IPS-15b (cell line): ENCODE measurements around the gene GLDN.

Experiments
- H3K27me3 ChIP-seq: one replicate; pipeline ENCODE4 v1.6.1; 2013; ENCODE audit warnings: low read length; ENCODE audit not compliant: control insufficient read depth, insufficient read depth
- H3K36me3 ChIP-seq: one replicate; pipeline ENCODE4 v1.6.1; 2013; ENCODE audit warnings: low read length; ENCODE audit not compliant: control insufficient read depth, insufficient read depth
- H3K4me1 ChIP-seq: one replicate; pipeline ENCODE4 v1.6.1; 2013; ENCODE audit warnings: mild to moderate bottlenecking, low read length; ENCODE audit not compliant: control insufficient read depth, insufficient read depth
- H3K4me3 ChIP-seq: one replicate; pipeline ENCODE4 v1.5.1; 2013; ENCODE audit warnings: low read depth, low read length
- H3K9ac ChIP-seq: one replicate; pipeline ENCODE4 v1.6.1; 2013; ENCODE audit warnings: low read depth, mild to moderate bottlenecking, low read length
- H3K9me3 ChIP-seq: one replicate; pipeline ENCODE4 v1.6.1; 2013; ENCODE audit warnings: mild to moderate bottlenecking, low read length; ENCODE audit not compliant: control insufficient read depth, insufficient read depth

GLDN gene

GRCh38 chr15:51313644-51314280 lies 27.7 kb upstream of the GLDN start:
- Histone ChIP-seq H3K27me3 (no peaks in the 10 kb centered on the region), H3K36me3 (no peaks in the 10 kb centered on the region), H3K4me3 (no peak overlapping the region), H3K9me3 (no peaks in the 10 kb centered on the region), H3K4me1 (no peaks in the 10 kb centered on the region), H3K9ac (no peak overlapping the region)

DNA sequence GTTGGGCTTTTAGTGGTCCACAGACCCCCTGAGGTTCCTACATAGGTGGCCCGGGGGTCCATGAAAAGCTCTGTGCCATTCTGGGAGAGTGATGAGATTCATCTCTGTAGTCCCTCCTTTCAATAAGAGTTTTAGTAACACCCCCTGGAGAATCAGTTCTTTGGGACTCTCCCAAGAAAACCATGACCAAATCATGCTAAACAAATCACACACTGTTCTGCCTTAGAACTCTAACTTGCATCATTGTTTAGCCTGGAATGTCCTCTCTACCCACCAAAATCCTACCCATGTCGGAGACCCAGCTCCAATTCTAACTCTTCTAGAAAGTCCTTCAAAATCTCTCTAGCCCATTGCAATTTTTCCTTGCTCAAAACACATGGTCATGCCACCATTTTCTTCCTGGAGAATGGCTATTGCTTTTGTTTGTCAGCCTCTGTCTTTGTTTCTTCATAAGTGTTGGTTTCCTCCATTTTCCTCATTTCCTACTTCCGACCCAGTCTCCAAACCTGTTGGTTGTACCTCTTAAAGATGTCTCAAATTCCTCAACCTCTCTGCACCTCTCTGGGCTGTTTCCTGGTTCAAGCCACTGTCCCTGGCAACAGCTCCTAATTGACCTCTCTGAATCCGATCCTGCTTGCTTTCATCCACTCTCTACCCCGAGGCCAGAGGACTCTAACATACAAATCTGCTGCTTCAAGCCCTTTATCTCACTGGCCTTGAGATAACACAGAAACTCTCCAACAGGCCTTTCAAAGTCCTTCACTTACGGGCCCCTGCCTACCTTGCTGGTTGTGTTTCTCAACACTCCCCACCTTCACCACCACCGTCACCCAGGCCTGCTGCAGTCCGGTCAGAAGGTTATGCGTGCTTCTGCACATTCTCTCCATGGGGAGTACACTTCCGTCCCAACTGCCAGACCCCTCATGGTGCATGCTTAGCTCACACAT lies 26.8 kb upstream of the GLDN start:
- Histone ChIP-seq H3K9me3 (no peaks in the 10 kb centered on the region), H3K4me3 (no peak overlapping the region), H3K9ac (no peak overlapping the region), H3K36me3 (no peaks in the 10 kb centered on the region), H3K27me3 (no peaks in the 10 kb centered on the region), H3K4me1 (no peaks in the 10 kb centered on the region)

- Histone ChIP-seq H3K9me3 (no peaks in the 10 kb centered on the region), H3K36me3 (no peaks in the 10 kb centered on the region), H3K9ac (no peak overlapping the region), H3K27me3 (no peaks in the 10 kb centered on the region), H3K4me1 (no peaks in the 10 kb centered on the region), H3K4me3 (no peak overlapping the region)
These were observed 25.7 kb upstream of the GLDN start for GRCh38 chr15:51315726-51316125.

DNA sequence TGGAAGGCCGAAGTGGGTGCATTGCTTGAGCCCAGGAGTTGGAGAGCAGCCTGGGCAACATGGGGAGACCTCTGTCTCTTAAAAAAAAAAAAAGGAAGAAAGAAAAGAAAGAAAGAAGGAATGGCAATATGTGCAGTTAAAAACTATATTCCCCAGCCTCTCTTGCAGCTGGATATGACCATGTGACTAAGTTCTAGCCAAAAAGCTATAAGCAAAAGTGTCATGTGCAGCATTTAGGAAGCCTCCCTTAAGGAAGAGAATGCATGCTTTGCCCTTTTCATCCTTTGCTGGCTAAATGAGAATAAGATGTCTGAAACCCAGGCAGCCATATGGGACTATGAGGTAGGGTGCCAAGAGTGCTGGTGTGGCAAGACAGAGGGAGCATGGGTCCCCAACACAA lies 24.8 kb upstream of the GLDN start:
- no peaks in the 10 kb centered on the region for H3K4me1 ChIP-seq
- H3K4me3 ChIP-seq = no peak overlapping the region
- no peaks in the 10 kb centered on the region for H3K27me3 ChIP-seq
- H3K36me3 ChIP-seq = no peaks in the 10 kb centered on the region
- H3K9me3 ChIP-seq = no peaks in the 10 kb centered on the region
- no peak overlapping the region for H3K9ac ChIP-seq

- no peak overlapping the region for H3K4me3 ChIP-seq
- no peaks in the 10 kb centered on the region for H3K4me1 ChIP-seq
- H3K27me3 ChIP-seq = no peaks in the 10 kb centered on the region
- no peak overlapping the region for H3K9ac ChIP-seq
- H3K9me3 ChIP-seq = no peaks in the 10 kb centered on the region
- no peaks in the 10 kb centered on the region for H3K36me3 ChIP-seq
These were observed 22.9 kb upstream of the GLDN start for GRCh38 chr15:51318382-51319150.

- no peaks in the 10 kb centered on the region for H3K36me3 ChIP-seq
- H3K9ac ChIP-seq = no peak overlapping the region
- H3K4me3 ChIP-seq = no peak overlapping the region
- H3K9me3 ChIP-seq = no peaks in the 10 kb centered on the region
- H3K4me1 ChIP-seq = no peaks in the 10 kb centered on the region
- no peaks in the 10 kb centered on the region for H3K27me3 ChIP-seq
These were observed 21.9 kb upstream of the GLDN start for GRCh38 chr15:51319539-51319938.

DNA sequence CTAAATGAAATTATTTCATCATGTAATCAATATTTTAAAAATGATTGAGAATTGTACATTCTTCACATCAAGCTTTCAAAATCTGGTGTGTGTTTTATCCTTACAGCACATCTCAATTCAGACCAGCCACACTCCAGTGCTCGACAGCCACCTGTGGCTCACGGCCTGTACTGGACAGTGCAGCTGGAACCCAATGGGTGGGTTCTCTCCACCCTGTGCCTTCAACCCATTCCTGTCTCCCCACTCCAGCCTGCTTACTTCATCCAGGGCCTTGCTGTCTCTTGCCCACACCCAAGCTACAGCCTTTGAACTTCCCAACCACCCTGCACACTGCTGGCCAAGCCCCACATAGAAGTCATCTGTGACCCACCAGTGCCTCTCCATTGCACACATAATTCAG lies 20.6 kb upstream of the GLDN start:
- Histone ChIP-seq H3K36me3 (no peaks in the 10 kb centered on the region), H3K27me3 (no peaks in the 10 kb centered on the region), H3K4me3 (no peak overlapping the region), H3K9ac (no peak overlapping the region), H3K9me3 (no peaks in the 10 kb centered on the region), H3K4me1 (no peaks in the 10 kb centered on the region)

- H3K4me1 ChIP-seq = no peaks in the 10 kb centered on the region
These were observed 20.1 kb upstream of the GLDN start for GRCh38 chr15:51321316-51321715.

DNA sequence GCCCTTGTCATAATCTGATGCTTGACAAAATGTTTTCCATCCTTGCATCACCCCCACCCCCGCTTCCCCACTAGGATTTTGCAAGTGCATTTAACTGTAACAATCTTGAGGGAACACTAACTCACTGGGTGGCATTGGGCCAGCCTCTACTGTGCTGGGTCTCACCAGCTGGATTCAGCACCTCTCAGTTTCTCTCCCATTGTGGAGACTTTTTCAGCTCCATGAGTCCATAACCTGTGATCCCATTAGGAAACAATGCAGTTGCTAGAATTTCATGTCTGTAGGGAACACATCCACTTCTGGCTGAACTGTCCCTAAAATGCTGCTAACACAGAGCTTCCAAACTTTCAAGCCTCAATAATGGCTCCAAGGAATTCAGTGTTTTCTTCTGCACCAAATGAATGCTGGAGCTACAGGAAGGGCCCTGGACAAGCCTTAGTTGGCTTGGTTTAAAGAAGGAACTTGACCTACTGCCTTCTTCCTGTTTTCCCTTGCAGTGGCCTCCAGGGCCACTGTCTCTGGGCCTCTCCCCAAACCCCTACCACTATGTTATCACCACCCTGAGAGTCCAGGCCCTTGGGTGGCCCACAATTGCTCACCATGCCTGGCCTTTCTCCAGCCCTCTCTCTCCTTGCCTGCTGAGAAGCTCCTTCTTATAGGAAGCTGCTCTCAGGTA lies 18.7 kb upstream of the GLDN start:
- Histone ChIP-seq H3K36me3 (no peaks in the 10 kb centered on the region), H3K9ac (no peak overlapping the region), H3K27me3 (no peaks in the 10 kb centered on the region), H3K9me3 (no peaks in the 10 kb centered on the region), H3K4me1 (no peaks in the 10 kb centered on the region), H3K4me3 (no peak overlapping the region)

More at GRCh38 chr15:51321316-51321715, 20.1 kb upstream of the GLDN start:
- Histone ChIP-seq H3K4me3 (no peak overlapping the region), H3K36me3 (no peaks in the 10 kb centered on the region), H3K9ac (no peak overlapping the region), H3K27me3 (no peaks in the 10 kb centered on the region), H3K9me3 (no peaks in the 10 kb centered on the region)

DNA sequence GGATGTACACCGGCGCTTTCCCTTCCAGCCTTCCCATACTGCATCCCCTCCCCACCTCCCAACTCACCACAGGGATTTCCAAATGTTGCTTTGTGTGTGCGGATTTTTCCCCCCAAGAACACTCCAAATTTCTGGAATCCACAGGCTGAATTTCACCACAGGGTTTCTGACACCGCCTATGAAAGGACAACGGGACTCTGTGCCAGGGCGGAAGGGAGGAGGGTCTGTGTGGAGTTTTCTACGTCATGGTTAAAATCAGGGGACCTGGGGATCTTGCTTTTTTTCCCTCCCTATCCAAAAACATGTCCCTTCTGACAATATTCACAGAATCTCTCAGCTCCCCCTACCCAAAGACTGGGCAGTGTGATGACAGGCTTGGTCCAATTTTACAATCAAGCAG lies 17.7 kb upstream of the GLDN start:
- no peaks in the 10 kb centered on the region for H3K36me3 ChIP-seq
- no peak overlapping the region for H3K9ac ChIP-seq
- no peaks in the 10 kb centered on the region for H3K27me3 ChIP-seq
- no peaks in the 10 kb centered on the region for H3K9me3 ChIP-seq
- H3K4me3 ChIP-seq = no peak overlapping the region
- H3K4me1 ChIP-seq = no peaks in the 10 kb centered on the region

GRCh38 chr15:51325167-51325566 lies 16.3 kb upstream of the GLDN start:
- H3K4me1 ChIP-seq = no peaks in the 10 kb centered on the region
- no peaks in the 10 kb centered on the region for H3K36me3 ChIP-seq
- no peak overlapping the region for H3K9ac ChIP-seq
- H3K27me3 ChIP-seq = no peaks in the 10 kb centered on the region
- no peaks in the 10 kb centered on the region for H3K9me3 ChIP-seq
- H3K4me3 ChIP-seq = no peak overlapping the region
